ENCODE measurements around the gene LIMS1. TPM values are rescaled to one million over a fixed set of nuclear protein-coding genes. Genes with fewer than 3 reads are reported as not detected.

LIMS1 gene
- 100 to 1,000 TPM in 1 of 7 donors, 10 to 100 TPM in 6; 60.2 to 104 (median 62.3) TPM for total RNA-seq
- polyA plus RNA-seq = 10 to 100 TPM in 2 of 3 donors, 1 to 10 TPM in 1; 8.9 to 17.2 (median 15.2) TPM
- long read RNA-seq, donor 1, full-length matches to known transcripts = 23 of 37 reads
- long read RNA-seq, donor 1, partial matches to known transcripts = 14 of 37 reads
- long read RNA-seq, donor 1, other reads (novel, unspliced or antisense) = 0 of 37 reads
- long read RNA-seq, donor 2, full-length matches to known transcripts = 14 of 14 reads
- long read RNA-seq, donor 2, partial matches to known transcripts = 0 of 14 reads
- long read RNA-seq, donor 2, other reads (novel, unspliced or antisense) = 0 of 14 reads

GRCh38 chr2:108533832-108534583 lies at the start of gene LIMS1:
Gene LIMS1 (plus strand): TSS chr2:108534470. CDS start chr2:108534563, 93 bp downstream.
- DNase-seq = peak; percentile 97
- H3K9me3 ChIP-seq = no peaks in the 10 kb centered on the region
- WGBS, 5 donors = 0 to 2% (median 1%) methylated on average over 12 to 86 of the region's 87 CpGs
- no peaks in the 10 kb centered on the region for H3K36me3 ChIP-seq
- intact Hi-C loops (cut with DNase I; ENCODE audit: low total_unique reads) = no loop called here
- peaks cover 0 to 10% (median 0%) of the 10 kb centered on the region in 7 donors for H3K27me3 ChIP-seq (replicated peaks in 1 of 7)
- H3K27ac ChIP-seq = peak within 1 kb of the TSS; percentile 38 to 94 (median 91)
- H3K4me3 ChIP-seq = peak within 1 kb of the TSS; percentile 56 to 75 (median 68)
- TF ChIP-seq POLR2AphosphoS5 (IDR thresholded peaks at IDR 0.05) (peak; percentile 86 to 94 (median 91)), POLR2A (IDR thresholded peaks at IDR 0.05) (peak in 1 of 3 donors; percentile 26)
- TF ChIP-seq, protein P1, sequence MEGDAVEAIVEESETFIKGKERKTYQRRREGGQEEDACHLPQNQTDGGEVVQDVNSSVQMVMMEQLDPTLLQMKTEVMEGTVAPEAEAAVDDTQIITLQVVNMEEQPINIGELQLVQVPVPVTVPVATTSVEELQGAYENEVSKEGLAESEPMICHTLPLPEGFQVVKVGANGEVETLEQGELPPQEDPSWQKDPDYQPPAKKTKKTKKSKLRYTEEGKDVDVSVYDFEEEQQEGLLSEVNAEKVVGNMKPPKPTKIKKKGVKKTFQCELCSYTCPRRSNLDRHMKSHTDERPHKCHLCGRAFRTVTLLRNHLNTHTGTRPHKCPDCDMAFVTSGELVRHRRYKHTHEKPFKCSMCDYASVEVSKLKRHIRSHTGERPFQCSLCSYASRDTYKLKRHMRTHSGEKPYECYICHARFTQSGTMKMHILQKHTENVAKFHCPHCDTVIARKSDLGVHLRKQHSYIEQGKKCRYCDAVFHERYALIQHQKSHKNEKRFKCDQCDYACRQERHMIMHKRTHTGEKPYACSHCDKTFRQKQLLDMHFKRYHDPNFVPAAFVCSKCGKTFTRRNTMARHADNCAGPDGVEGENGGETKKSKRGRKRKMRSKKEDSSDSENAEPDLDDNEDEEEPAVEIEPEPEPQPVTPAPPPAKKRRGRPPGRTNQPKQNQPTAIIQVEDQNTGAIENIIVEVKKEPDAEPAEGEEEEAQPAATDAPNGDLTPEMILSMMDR (IDR thresholded peaks at IDR 0.05 in 8 of 11, conservative IDR thresholded peaks at IDR 0.05 in 3 of 11) = peak in 3 of 11 experiments; percentile 11 to 33 (median 12)
- H3K4me1 ChIP-seq = peaks cover 0 to 66% (median 31%) of the 10 kb centered on the region in 6 donors

DNA sequence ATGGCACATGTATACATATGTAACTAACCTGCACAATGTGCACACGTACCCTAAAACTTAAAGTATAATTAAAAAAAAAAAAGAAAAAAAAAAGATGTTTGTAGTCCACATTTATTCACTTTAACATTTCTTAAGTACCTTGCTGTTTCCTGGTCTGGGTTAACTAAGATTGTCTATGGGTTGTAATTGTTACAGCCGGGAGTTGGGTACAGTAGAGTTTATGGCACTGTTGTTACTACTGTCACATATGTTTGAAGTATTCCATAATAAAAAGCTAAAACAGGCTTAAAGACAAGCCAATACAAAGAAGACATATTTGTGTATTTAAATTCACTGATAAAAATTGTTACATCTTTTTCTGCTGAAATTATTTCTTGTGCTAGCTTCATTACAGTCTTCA lies 49.0 kb upstream of the LIMS1 start:
- DNase-seq = no peak
- H3K36me3 ChIP-seq = peaks cover 10 to 97% (median 67%) of the 10 kb centered on the region in 6 donors
- H3K27me3 ChIP-seq (replicated peaks in 1 of 7) = no peaks in the 10 kb centered on the region
- no peaks in the 10 kb centered on the region for H3K9me3 ChIP-seq
- H3K27ac ChIP-seq = no peak overlapping the region
- 92 to 100% (median 98%) methylated on average over 2 of the region's 2 CpGs for WGBS, 5 donors
- TF ChIP-seq POLR2AphosphoS5 (IDR thresholded peaks at IDR 0.05) (no peak), POLR2A (IDR thresholded peaks at IDR 0.05) (no peak)
- TF ChIP-seq, protein P1 (IDR thresholded peaks at IDR 0.05 in 8 of 11, conservative IDR thresholded peaks at IDR 0.05 in 3 of 11) = no peak
- H3K4me1 ChIP-seq = no peaks in the 10 kb centered on the region
- intact Hi-C loops (cut with DNase I; ENCODE audit: low total_unique reads) = no loop called here
- H3K4me3 ChIP-seq = no peak overlapping the region

DNA sequence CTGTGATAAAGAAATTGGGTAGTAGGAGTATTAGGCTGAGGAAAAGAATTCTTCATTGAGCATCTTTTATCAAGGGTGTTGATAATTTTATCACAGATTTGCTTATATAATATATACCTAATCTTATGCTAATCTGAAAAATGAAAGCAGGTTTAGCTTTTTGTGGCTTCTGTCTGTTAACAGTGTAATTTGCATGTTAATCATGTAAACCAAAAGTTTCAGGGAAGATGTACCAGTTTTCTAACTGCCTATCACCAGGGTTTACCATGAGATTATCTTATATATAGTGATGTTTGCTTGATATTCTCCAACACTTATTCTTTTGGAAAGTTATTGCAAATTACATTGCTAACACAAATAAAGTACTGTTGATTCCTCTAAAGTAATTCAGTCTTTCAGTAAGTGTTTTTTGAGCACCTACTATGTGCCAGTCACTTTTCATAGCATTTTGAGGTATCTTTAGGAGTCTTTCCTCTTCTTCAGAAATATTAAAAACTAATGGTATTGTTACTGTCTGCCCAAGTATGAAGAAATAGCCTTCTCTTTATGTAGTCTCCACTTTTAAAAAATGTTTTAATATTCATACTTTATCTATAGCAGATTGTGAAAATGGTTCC lies 43.7 kb upstream of the LIMS1 start:
- no peaks in the 10 kb centered on the region for H3K9me3 ChIP-seq
- DNase-seq = no peak
- peaks cover 6 to 100% (median 74%) of the 10 kb centered on the region in 6 donors for H3K36me3 ChIP-seq
- H3K4me3 ChIP-seq = no peak overlapping the region
- H3K4me1 ChIP-seq = no peaks in the 10 kb centered on the region
- H3K27me3 ChIP-seq (replicated peaks in 1 of 7) = no peaks in the 10 kb centered on the region
- H3K27ac ChIP-seq = no peak overlapping the region
- intact Hi-C loops (cut with DNase I; ENCODE audit: low total_unique reads) = no loop called here
- TF ChIP-seq, protein P1 (IDR thresholded peaks at IDR 0.05 in 8 of 11, conservative IDR thresholded peaks at IDR 0.05 in 3 of 11) = no peak
- TF ChIP-seq POLR2AphosphoS5 (IDR thresholded peaks at IDR 0.05) = no peak
- no peak for TF ChIP-seq POLR2A (IDR thresholded peaks at IDR 0.05)
